GM21423 (cell line): Measurements from ENCODE around the gene INSM2.

Experiments
- ATAC-seq: cut with Tn5 transposase; IDR thresholded peaks from one replicate; pipeline ENCODE4 v1.9.1; 2021; ENCODE audit warnings: mild to moderate bottlenecking, moderate library complexity; ENCODE audit not compliant: unreplicated experiment

Gene INSM2

GRCh38 chr14:35539969-35540368, 6.0 kb downstream of the INSM2 start:
- ATAC-seq: no peak

- ATAC-seq: no peak
Measured at GRCh38 chr14:35543006-35543405, 9.0 kb downstream of the INSM2 start.

- no peak for ATAC-seq
Measured at GRCh38 chr14:35549551-35549950, 15.6 kb downstream of the INSM2 start.

- no peak for ATAC-seq
Measured at GRCh38 chr14:35551081-35551480, 17.1 kb downstream of the INSM2 start.

- ATAC-seq: no peak
Measured at GRCh38 chr14:35553808-35554207, 19.8 kb downstream of the INSM2 start.

- ATAC-seq: no peak
Measured at GRCh38 chr14:35556548-35556947, 22.6 kb downstream of the INSM2 start.

- ATAC-seq: no peak
Measured at GRCh38 chr14:35557221-35557747, 23.3 kb downstream of the INSM2 start.

GRCh38 chr14:35558680-35559079, 24.7 kb downstream of the INSM2 start:
- ATAC-seq: no peak

- ATAC-seq: no peak
Measured at GRCh38 chr14:35565871-35566464, 32.0 kb downstream of the INSM2 start.

- no peak for ATAC-seq
Measured at GRCh38 chr14:35571598-35571997, 37.6 kb downstream of the INSM2 start.

GRCh38 chr14:35573911-35574310, 39.9 kb downstream of the INSM2 start:
- ATAC-seq: no peak

GRCh38 chr14:35576260-35576659, 42.3 kb downstream of the INSM2 start:
- ATAC-seq: no peak

GRCh38 chr14:35576856-35577255, 42.9 kb downstream of the INSM2 start:
- ATAC-seq: no peak

GRCh38 chr14:35578135-35578534, 44.2 kb downstream of the INSM2 start:
- ATAC-seq: no peak

GRCh38 chr14:35578639-35579038, 44.7 kb downstream of the INSM2 start:
- no peak for ATAC-seq
